Measurements from ENCODE around the gene TNRC6C.
"Not testable (repeated sequence)": the region's sequence is repeated elsewhere in the genome, so short reads cannot be mapped to it uniquely, and the experiment has no call there.

The TNRC6C gene

DNA sequence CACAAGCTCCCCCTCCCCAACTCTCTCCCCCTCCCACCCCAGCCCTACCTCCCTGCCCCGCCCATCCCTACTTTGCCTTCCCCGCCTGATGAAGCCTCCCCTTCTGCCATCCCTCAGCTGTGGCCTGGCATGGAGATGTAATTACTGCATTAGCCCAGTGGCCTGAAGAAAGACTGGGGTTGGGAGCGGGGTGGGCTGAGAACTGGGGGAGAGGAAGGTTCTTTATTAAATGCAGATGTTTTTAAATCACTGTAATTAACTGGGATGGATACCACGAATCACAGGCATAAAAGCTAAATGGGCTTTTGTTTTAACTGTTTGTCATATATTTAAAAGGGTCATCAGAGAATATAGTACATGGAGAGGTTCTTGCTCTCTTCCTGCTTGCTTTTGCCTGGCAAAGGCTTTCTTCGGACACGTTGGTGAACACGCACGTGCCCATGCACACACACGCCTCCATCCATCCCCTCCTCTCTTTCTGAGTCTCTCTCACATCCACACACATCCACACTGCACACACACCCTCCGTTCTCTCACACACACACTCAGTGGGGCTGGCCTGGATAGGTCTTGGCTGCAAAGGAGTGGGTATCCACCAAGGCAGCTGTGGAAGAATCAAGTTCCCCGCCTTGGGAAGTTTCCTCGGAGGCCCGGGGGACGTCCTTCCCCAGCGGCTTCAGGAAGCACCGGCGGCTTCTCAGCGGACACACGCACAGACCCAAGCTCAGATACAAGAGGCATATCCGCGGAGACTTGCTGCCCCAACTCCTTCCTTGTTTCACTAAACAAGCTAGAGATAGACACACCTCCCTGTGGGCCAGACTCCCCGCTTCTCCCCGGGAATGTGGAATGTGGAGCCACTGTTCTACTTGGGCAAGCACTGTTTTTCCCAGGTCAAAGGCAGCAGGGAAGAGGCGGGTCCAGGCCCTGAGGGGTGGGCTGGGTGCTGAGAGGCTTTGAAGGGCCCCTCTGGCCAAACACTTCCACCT lies 27.4 kb upstream of the TNRC6C start:
- DNase-seq (ENCODE audit: low read depth): no peak

- no peak for DNase-seq (ENCODE audit: low read depth)
These were observed 24.6 kb upstream of the TNRC6C start for GRCh38 chr17:77933777-77934398.

DNA sequence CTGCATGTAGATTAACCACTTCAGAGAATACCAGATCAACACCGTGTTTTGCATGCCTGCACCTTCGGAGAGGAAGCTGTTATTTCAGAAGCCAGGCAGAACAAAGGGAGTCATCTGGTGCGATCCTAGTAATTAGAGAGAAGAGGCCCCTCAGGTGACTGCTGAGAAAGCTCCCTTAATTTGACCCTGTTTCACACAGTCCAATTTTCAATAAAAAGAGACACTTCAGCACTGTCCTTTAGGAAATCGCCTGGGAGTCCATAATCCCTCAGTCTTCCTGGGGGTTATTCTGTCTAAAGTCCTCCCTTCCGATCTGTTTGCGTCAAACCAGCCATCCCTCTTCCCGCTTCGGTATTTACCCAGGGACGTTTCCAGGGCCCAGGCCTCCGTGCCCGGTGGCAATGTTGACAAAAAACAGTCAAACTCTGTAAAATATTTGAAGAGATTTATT lies 23.4 kb upstream of the TNRC6C start:
- no peak for DNase-seq (ENCODE audit: low read depth)

GRCh38 chr17:77935744-77936143 lies 22.8 kb upstream of the TNRC6C start:
- DNase-seq (ENCODE audit: low read depth): not testable (repeated sequence)

DNA sequence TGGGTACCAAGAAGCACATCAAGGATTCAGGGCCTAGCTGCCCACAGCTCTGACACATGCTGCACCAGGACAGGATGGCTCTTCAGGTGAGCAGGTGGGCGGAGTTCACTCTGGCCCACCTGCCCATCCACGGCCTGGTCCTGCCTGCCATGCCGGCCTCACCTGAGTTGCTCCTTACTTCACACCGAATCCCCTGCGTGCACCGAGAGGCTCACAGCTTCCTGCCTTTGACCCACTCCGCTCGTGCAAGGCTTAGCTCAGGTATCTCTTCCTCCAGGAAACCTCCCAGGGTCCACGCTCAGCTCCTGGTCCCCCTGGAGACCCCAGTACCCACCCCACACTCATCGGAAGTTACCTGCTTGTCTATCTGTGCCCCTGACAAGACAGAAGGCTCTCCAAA lies 21.6 kb upstream of the TNRC6C start:
- DNase-seq (ENCODE audit: low read depth): no peak

DNA sequence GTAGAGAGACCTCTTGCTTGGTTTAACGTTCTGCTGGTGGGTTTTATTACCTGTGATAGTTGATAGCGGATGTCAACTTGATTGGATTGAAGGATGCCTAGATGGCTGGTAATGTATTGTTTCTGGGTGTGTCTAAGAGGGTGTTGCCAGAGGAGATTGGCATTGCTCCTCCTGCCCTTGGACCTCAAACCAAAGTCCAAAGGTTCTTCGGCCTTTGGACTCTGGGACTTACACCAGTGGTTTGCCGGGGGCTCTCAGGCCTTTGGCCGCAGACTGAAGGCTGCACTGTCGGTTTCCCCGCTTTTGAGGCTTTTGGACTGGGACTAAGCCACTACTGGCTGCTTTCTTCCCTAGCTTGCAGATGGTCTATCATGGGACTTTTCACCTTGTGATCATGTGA lies 17.5 kb upstream of the TNRC6C start:
- DNase-seq (ENCODE audit: low read depth): no peak

- no peak for DNase-seq (ENCODE audit: low read depth)
These were observed 16.2 kb upstream of the TNRC6C start for GRCh38 chr17:77942112-77942988.

- no peak for DNase-seq (ENCODE audit: low read depth)
These were observed 14.5 kb upstream of the TNRC6C start for GRCh38 chr17:77943971-77944370.

- no peak for DNase-seq (ENCODE audit: low read depth)
These were observed 13.9 kb upstream of the TNRC6C start for GRCh38 chr17:77944390-77945222.

DNA sequence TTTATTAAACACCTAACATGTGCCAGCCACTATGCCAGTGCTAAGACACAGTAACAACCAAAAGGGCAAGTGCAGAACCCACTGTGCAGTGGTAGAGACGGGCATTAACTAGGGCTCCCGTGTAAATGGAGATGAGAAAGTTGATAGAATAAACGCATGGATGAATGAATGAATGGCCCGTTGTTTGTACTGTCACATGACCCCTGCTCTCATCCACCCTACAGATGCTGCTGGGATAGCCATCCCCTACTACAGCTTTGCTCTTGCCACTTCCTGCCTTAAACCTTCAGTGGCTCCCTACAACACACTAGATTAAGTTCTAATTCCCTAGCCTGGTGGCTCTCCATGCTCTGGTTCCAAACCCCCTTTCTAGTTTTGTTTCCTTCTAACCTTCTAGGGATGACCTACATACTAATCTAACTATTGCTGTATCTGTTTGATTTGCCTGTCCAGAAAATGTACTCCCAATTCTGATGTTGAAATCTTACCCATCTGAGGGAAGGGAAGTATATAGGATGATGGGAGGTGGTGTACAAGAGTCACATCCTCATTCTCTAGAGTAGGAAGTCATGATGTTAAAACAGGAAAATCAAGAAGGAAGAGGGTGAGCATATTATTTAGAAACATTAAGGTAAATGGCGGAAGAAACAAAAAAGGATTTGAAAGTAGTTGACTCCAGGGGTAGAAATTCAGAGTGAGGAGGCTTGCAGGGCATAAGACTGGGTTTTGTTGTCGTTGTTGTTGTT lies 11.4 kb upstream of the TNRC6C start:
- no peak for DNase-seq (ENCODE audit: low read depth)

GRCh38 chr17:77948690-77949114 lies 9.8 kb upstream of the TNRC6C start:
- DNase-seq (ENCODE audit: low read depth): no peak

DNA sequence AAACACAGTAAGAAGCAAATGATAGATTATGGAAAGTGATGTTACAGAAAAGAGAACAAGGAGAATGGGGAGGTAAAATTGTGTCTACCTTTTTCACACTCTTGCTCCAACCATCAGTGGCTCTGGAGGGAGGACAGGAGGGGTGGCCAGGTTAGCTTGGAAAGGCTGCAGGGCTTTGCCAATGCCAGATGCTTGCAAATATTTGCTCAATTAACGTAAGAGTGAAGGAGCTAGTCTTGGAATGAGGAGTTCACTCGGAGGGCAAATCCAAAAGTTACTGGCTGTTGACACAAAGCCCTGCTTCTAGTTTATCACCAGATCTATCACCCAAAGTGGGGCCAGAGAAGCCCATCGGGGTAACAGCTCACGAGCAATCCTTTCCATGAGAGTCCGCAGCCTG lies 7.4 kb upstream of the TNRC6C start:
- DNase-seq (ENCODE audit: low read depth): no peak

GRCh38 chr17:77952368-77952767 lies 6.1 kb upstream of the TNRC6C start:
- DNase-seq (ENCODE audit: low read depth): no peak

DNA sequence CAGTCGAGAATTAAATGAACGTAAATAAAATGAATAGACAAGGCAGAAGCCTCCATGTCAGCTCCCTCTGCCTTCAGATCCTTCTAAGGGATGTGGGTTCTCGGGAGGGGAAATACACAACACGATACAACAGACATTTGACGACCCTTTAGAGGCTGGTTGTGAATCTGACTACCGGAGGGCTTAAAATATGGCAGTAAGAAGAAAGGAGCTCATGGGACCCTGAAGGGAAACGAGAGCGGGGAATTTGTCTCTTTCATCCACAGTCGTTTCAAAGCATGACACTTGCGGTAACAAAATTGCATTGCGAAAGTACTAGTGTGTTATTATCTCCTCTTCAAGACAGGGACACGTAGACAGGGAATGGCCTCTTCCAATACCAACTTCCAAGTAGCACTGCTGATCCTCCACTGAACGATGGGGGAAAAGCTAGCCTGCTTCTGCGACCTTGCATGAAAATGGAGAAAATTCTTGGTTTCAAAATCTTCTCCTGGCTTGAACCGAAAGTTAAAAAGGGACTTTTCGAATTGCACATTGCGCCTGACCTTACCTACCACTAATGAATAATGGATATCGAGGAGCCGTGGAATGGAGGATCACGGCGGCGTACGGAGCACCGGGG lies 1.2 kb upstream of the TNRC6C start:
- no peak for DNase-seq (ENCODE audit: low read depth)

- DNase-seq (ENCODE audit: low read depth): no peak
These were observed 218 bp downstream of the TNRC6C start for GRCh38 chr17:77958716-77959125.

GRCh38 chr17:77959126-77959925 lies 823 bp downstream of the TNRC6C start:
- peak; percentile 2 for DNase-seq (ENCODE audit: low read depth)

- no peak for DNase-seq (ENCODE audit: low read depth)
These were observed 1.5 kb downstream of the TNRC6C start for GRCh38 chr17:77959926-77960521.

- DNase-seq (ENCODE audit: low read depth): no peak
These were observed 3.2 kb downstream of the TNRC6C start for GRCh38 chr17:77961741-77962140.

DNA sequence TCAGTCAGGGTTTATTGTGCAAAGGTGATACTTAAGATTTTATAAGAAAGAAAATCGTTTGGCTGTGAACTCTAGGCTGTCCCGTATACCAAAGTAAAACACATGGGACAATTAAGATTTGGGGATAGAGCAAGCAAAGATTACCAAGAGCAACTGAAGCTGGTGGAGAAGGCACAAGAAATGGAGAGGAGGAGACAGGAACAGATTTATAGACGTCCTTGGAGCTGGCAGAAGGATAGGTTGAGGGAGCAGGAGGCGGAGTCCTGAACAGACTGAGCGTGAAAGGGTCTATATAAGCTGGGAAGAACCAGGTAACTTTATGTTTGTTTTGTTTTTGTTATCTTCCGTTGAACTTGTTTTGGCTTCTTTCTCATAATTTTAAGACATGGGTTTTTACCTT lies 3.8 kb downstream of the TNRC6C start:
- no peak for DNase-seq (ENCODE audit: low read depth)
